ENCODE measurements around the gene RBMX.
"Not testable (repeated sequence)": the region's sequence is repeated elsewhere in the genome, so short reads cannot be mapped to it uniquely, and the experiment has no call there.

The RBMX gene

GRCh38 chrX:136879001-136879687 is 1.4 kb downstream of the RBMX start:
- DNase-seq (ENCODE audit: low spot score) (no peak), FAIRE-seq (no peak)

GRCh38 chrX:136878423-136878822 is 2.1 kb downstream of the RBMX start:
- FAIRE-seq, result no peak

GRCh38 chrX:136874114-136874513 is 6.4 kb downstream of the RBMX start:
- FAIRE-seq, result not testable (repeated sequence)

More at GRCh38 chrX:136878423-136878822, 2.1 kb downstream of the RBMX start:
- no peak for DNase-seq (ENCODE audit: low spot score)

GRCh38 chrX:136873210-136873609 is 7.3 kb downstream of the RBMX start:
- not testable (repeated sequence) for FAIRE-seq; DNase-seq (ENCODE audit: low spot score)

More at GRCh38 chrX:136874114-136874513, 6.4 kb downstream of the RBMX start:
- DNase-seq (ENCODE audit: low spot score), result not testable (repeated sequence)

- DNase-seq (ENCODE audit: low spot score), result no peak
- no peak for FAIRE-seq
Measured at GRCh38 chrX:136872091-136872700, 8.3 kb downstream of the RBMX start.

GRCh38 chrX:136870064-136870463 is 10.5 kb downstream of the RBMX start:
- no peak for FAIRE-seq
- DNase-seq (ENCODE audit: low spot score), result no peak

- no peak for DNase-seq (ENCODE audit: low spot score)
- no peak for FAIRE-seq
Measured at GRCh38 chrX:136868283-136869055, 12.1 kb downstream of the RBMX start.

GRCh38 chrX:136867518-136867917 is 13.0 kb downstream of the RBMX start:
- no peak for FAIRE-seq

GRCh38 chrX:136867096-136867491 is 13.4 kb downstream of the RBMX start:
- DNase-seq (ENCODE audit: low spot score) (no peak), FAIRE-seq (no peak)

More at GRCh38 chrX:136867518-136867917, 13.0 kb downstream of the RBMX start:
- DNase-seq (ENCODE audit: low spot score), result no peak

GRCh38 chrX:136866337-136867095 is 14.0 kb downstream of the RBMX start:
- DNase-seq (ENCODE audit: low spot score) (no peak), FAIRE-seq (no peak)

GRCh38 chrX:136865270-136866158 is 15.0 kb downstream of the RBMX start:
- DNase-seq (ENCODE audit: low spot score), result no peak
- no peak for FAIRE-seq

GRCh38 chrX:136863826-136864225 is 16.7 kb downstream of the RBMX start:
- FAIRE-seq, result no peak
- no peak for DNase-seq (ENCODE audit: low spot score)

GRCh38 chrX:136862546-136862945 is 18.0 kb downstream of the RBMX start:
- FAIRE-seq, result no peak
- no peak for DNase-seq (ENCODE audit: low spot score)

GRCh38 chrX:136861877-136862276 is 18.6 kb downstream of the RBMX start:
- FAIRE-seq, result no peak
- DNase-seq (ENCODE audit: low spot score), result no peak

GRCh38 chrX:136858007-136858756 is 22.3 kb downstream of the RBMX start:
- no peak for DNase-seq (ENCODE audit: low spot score)
- no peak for FAIRE-seq

- DNase-seq (ENCODE audit: low spot score) (no peak), FAIRE-seq (no peak)
Measured at GRCh38 chrX:136856551-136856950, 24.0 kb downstream of the RBMX start.

GRCh38 chrX:136856050-136856449 is 24.5 kb downstream of the RBMX start:
- FAIRE-seq, result no peak

GRCh38 chrX:136851526-136851925 is 29.0 kb downstream of the RBMX start:
- DNase-seq (ENCODE audit: low spot score) (no peak), FAIRE-seq (no peak)

More at GRCh38 chrX:136856050-136856449, 24.5 kb downstream of the RBMX start:
- DNase-seq (ENCODE audit: low spot score), result no peak

GRCh38 chrX:136850441-136851175 is 29.9 kb downstream of the RBMX start:
- FAIRE-seq (no peak), DNase-seq (ENCODE audit: low spot score) (no peak)

Measured in urothelium cell line (cell line).